ENCODE data around the gene NTM.
A peak's percentile ranks its signal among the peaks of the same experiment; 100 is the strongest.

NTM gene

GRCh38 chr11:132030896-132031295 lies 660.5 kb downstream of the NTM start:
- no peak for DNase-seq

- DNase-seq = no peak
These were observed 662.1 kb downstream of the NTM start for GRCh38 chr11:132032555-132032954.

- no peak for DNase-seq
These were observed 662.6 kb downstream of the NTM start for GRCh38 chr11:132033051-132033450.

GRCh38 chr11:132035228-132035627 lies 664.8 kb downstream of the NTM start:
- DNase-seq = peak in 1 of 3 experiments; percentile 49

- DNase-seq = peak in 2 of 3 experiments; percentile 55 to 83
These were observed 665.4 kb downstream of the NTM start for GRCh38 chr11:132035766-132036165.

- peak in 1 of 3 experiments; percentile 55 for DNase-seq
These were observed 665.8 kb downstream of the NTM start for GRCh38 chr11:132036220-132036619.

GRCh38 chr11:132036746-132037466 lies 666.5 kb downstream of the NTM start:
- DNase-seq = no peak

GRCh38 chr11:132037467-132037862 lies 667.0 kb downstream of the NTM start:
- no peak for DNase-seq

- DNase-seq = peak in 2 of 3 experiments; percentile 33 to 55
These were observed 667.5 kb downstream of the NTM start for GRCh38 chr11:132037956-132038355.

- no peak for DNase-seq
These were observed 669.1 kb downstream of the NTM start for GRCh38 chr11:132039521-132039920.

- DNase-seq = no peak
These were observed 671.9 kb downstream of the NTM start for GRCh38 chr11:132042296-132042695.

GRCh38 chr11:132043714-132044113 lies 673.3 kb downstream of the NTM start:
- DNase-seq = no peak

GRCh38 chr11:132045107-132045506 lies 674.7 kb downstream of the NTM start:
- no peak for DNase-seq

- peak in 2 of 3 experiments; percentile 78 to 96 for DNase-seq
These were observed 676.0 kb downstream of the NTM start for GRCh38 chr11:132046288-132046865.

- DNase-seq = no peak
These were observed 676.8 kb downstream of the NTM start for GRCh38 chr11:132047167-132047566.

- DNase-seq = no peak
These were observed 677.6 kb downstream of the NTM start for GRCh38 chr11:132048040-132048439.

- DNase-seq = no peak
These were observed 678.8 kb downstream of the NTM start for GRCh38 chr11:132049205-132049604.

GRCh38 chr11:132050049-132050448 lies 679.6 kb downstream of the NTM start:
- DNase-seq = no peak

- DNase-seq = peak in 1 of 3 experiments; percentile 45
These were observed 680.3 kb downstream of the NTM start for GRCh38 chr11:132050577-132051165.

- DNase-seq = no peak
These were observed 681.3 kb downstream of the NTM start for GRCh38 chr11:132051704-132052103.

GRCh38 chr11:132052342-132052741 lies 681.9 kb downstream of the NTM start:
- DNase-seq = no peak

GRCh38 chr11:132052904-132053303 lies 682.5 kb downstream of the NTM start:
- no peak for DNase-seq

- DNase-seq = no peak
These were observed 684.4 kb downstream of the NTM start for GRCh38 chr11:132054822-132055221.

GRCh38 chr11:132055296-132055695 lies 684.9 kb downstream of the NTM start:
- peak in 1 of 3 experiments; percentile 56 for DNase-seq

Measured in NCI-H1417 (cell line).